IMR-90 (cell line): ENCODE results near the gene SLC25A22. TPM values are rescaled to one million over a fixed set of nuclear protein-coding genes. Genes with fewer than 3 reads are reported as not detected.
A peak's percentile ranks its signal among the peaks of the same experiment; 100 is the strongest.

Source experiments
- ATAC-seq: fragments of 200-7000 bp; cut with Tn5 transposase; 2 replicates; pipeline ENCODE4 v1.9.1; 2020; ENCODE audit warnings: low read depth, mild to moderate bottlenecking, moderate library complexity
- BruUV-seq: library from RNA; stranded (reverse); fragments of 400-500 nt; replicated peaks from 2 replicates; lab custom pipeline; 2021; lab: Mats Ljungman, UMichigan
- CTCF ChIA-PET: fragments of 300-600 bp; formaldehyde crosslinking; extraction: SDS; loops from one replicate; lab custom pipeline; 2021; ENCODE audit warnings: antibody characterized with exemption; lab: Yijun Ruan, JAX
- POLR2A ChIA-PET: fragments of 300-600 bp; sonication (Branson Sonifier 250); formaldehyde crosslinking; loops from one replicate; lab custom pipeline; 2022; ENCODE audit warnings: antibody characterized with exemption; ENCODE audit not compliant: unreplicated experiment; lab: Charles Lee
- DNase-seq: peaks from one replicate; pipeline ENCODE4 v3.0.0; 2013
- H2AFZ ChIP-seq: replicated peaks from 2 replicates; pipeline ENCODE3; 2013; ENCODE audit warnings: low read length, mild to moderate bottlenecking; ENCODE audit not compliant: poor library complexity
- H2AK5ac ChIP-seq: 2 replicates; pipeline ENCODE4 v1.6.1; 2013; ENCODE audit warnings: low read depth, low read length, inconsistent platforms
- H2AK9ac ChIP-seq: replicated peaks from 2 replicates; pipeline ENCODE3; 2013; ENCODE audit warnings: mild to moderate bottlenecking, low read depth, low read length, moderate library complexity; ENCODE audit not compliant: poor library complexity
- H2BK120ac ChIP-seq: 2 replicates; pipeline ENCODE4 v1.6.1; 2013; ENCODE audit warnings: low read depth, low read length, inconsistent platforms
- H2BK15ac ChIP-seq: 3 replicates; pipeline ENCODE4 v1.6.1; 2013; ENCODE audit warnings: low read depth, low read length, inconsistent platforms
- H2BK20ac ChIP-seq: 2 replicates; pipeline ENCODE4 v1.6.1; 2013; ENCODE audit warnings: low read depth, mild to moderate bottlenecking, inconsistent platforms, low read length, moderate library complexity
- H2BK5ac ChIP-seq: 2 replicates; pipeline ENCODE4 v1.6.1; 2013; ENCODE audit warnings: mild to moderate bottlenecking, low read depth, low read length, inconsistent platforms; ENCODE audit not compliant: poor library complexity, severe bottlenecking
- H3K14ac ChIP-seq: replicated peaks from 2 replicates; pipeline ENCODE4 v1.6.1; 2013; ENCODE audit warnings: low read depth, low read length, inconsistent platforms
- H3K18ac ChIP-seq: 2 replicates; pipeline ENCODE4 v1.6.1; 2013; ENCODE audit warnings: low read depth, low read length, control low read depth
- H3K23ac ChIP-seq: 2 replicates; pipeline ENCODE4 v1.6.1; 2013; ENCODE audit warnings: low read depth, low read length, inconsistent platforms
- H3K27ac ChIP-seq: 2 replicates; pipeline ENCODE4 v1.5.1; 2013; ENCODE audit warnings: mild to moderate bottlenecking, control low read depth, low read length; ENCODE audit not compliant: insufficient read depth
- H3K27me3 ChIP-seq: 2 replicates; pipeline ENCODE4 v1.6.1; 2013; ENCODE audit warnings: low read length; ENCODE audit not compliant: control insufficient read depth, insufficient read depth
- H3K36me3 ChIP-seq: 2 replicates; pipeline ENCODE4 v1.6.1; 2013; ENCODE audit warnings: low read length, mixed read lengths; ENCODE audit not compliant: control insufficient read depth, insufficient read depth
- H3K4ac ChIP-seq: 2 replicates; pipeline ENCODE4 v1.6.1; 2013; ENCODE audit warnings: low read depth, low read length, inconsistent platforms
- H3K4me1 ChIP-seq: 2 replicates; pipeline ENCODE4 v1.6.1; 2013; ENCODE audit warnings: low read length, mixed read lengths; ENCODE audit not compliant: control insufficient read depth, insufficient read depth
- H3K4me2 ChIP-seq: 2 replicates; pipeline ENCODE4 v1.6.1; 2013; ENCODE audit warnings: low read depth, mild to moderate bottlenecking, control low read depth, low read length, moderate library complexity
- H3K4me3 ChIP-seq: 2 replicates; pipeline ENCODE4 v1.5.1; 2013; ENCODE audit warnings: low read depth, mild to moderate bottlenecking, control low read depth, low read length, moderate library complexity; ENCODE audit not compliant: insufficient read depth
- H3K56ac ChIP-seq: 2 replicates; pipeline ENCODE4 v1.6.1; 2013; ENCODE audit warnings: low read length, inconsistent platforms; ENCODE audit not compliant: insufficient read depth; ENCODE audit errors: extremely low read depth
- H3K79me1 ChIP-seq, 2 experiments: 2 replicates each; pipeline ENCODE4 v1.6.1; 2013; ENCODE audit warnings: low read length in 2 of 2, inconsistent platforms in 1 of 2, low read depth in 1 of 2
- H3K9ac ChIP-seq: 2 replicates; pipeline ENCODE4 v1.6.1; 2013; ENCODE audit warnings: low read depth, low read length, control low read depth
- H3K9me1 ChIP-seq: 2 replicates; pipeline ENCODE4 v1.6.1; 2013; ENCODE audit warnings: low read length, inconsistent platforms; ENCODE audit not compliant: insufficient read depth
- H3K9me3 ChIP-seq: 2 replicates; pipeline ENCODE4 v1.6.1; 2013; ENCODE audit warnings: low read length; ENCODE audit not compliant: control insufficient read depth, insufficient read depth
- H4K20me1 ChIP-seq: 2 replicates; pipeline ENCODE4 v1.6.1; 2013; ENCODE audit warnings: low read length, inconsistent platforms; ENCODE audit not compliant: insufficient read depth
- H4K5ac ChIP-seq: 2 replicates; pipeline ENCODE4 v1.6.1; 2013; ENCODE audit warnings: mild to moderate bottlenecking, low read depth, low read length, control low read depth
- H4K8ac ChIP-seq, 2 experiments: 2 replicates each; pipeline ENCODE4 v1.6.1; 2013; ENCODE audit warnings: low read depth in 2 of 2, low read length in 2 of 2, control low read depth in 1 of 2, inconsistent platforms in 1 of 2
- H4K91ac ChIP-seq: 2 replicates; pipeline ENCODE4 v1.6.1; 2013; ENCODE audit warnings: low read depth, low read length, inconsistent platforms; ENCODE audit not compliant: insufficient read depth
- BHLHE40 ChIP-seq: fragments of 150-350 bp; IDR thresholded peaks from 2 replicates; pipeline ENCODE4 v1.6.1; 2016; ENCODE audit warnings: mild to moderate bottlenecking, low read depth, low read length
- CEBPB ChIP-seq: IDR thresholded peaks from 2 replicates; pipeline ENCODE4 v1.6.1; 2012; ENCODE audit warnings: low read depth, low read length, improper control_type of control experiment
- CHD1 ChIP-seq: IDR thresholded peaks from 2 replicates; pipeline ENCODE4 v1.6.1; 2012; ENCODE audit warnings: low read depth, low read length, improper control_type of control experiment
- CTCF ChIP-seq: conservative IDR thresholded peaks from 2 replicates; pipeline ENCODE4 v1.5.1; 2012; ENCODE audit warnings: mild to moderate bottlenecking, low read depth, low read length, improper control_type of control experiment
- ELK1 ChIP-seq: fragments of 150-350 bp; IDR thresholded peaks from 2 replicates; pipeline ENCODE4 v1.6.1; 2016; ENCODE audit warnings: low read depth, mild to moderate bottlenecking, low read length, moderate library complexity, borderline replicate concordance
- FOS ChIP-seq: fragments of 150-350 bp; IDR thresholded peaks from 2 replicates; pipeline ENCODE4 v1.6.1; 2016; ENCODE audit warnings: low read depth, low read length
- MAFK ChIP-seq: IDR thresholded peaks from 2 replicates; pipeline ENCODE4 v1.6.1; 2012; ENCODE audit warnings: low read depth, low read length, improper control_type of control experiment
- MAZ ChIP-seq: IDR thresholded peaks from 2 replicates; pipeline ENCODE4 v1.6.1; 2012; ENCODE audit warnings: low read depth, mild to moderate bottlenecking, low read length, improper control_type of control experiment, moderate library complexity, borderline replicate concordance
- MXI1 ChIP-seq: IDR thresholded peaks from 2 replicates; pipeline ENCODE4 v1.6.1; 2012; ENCODE audit warnings: low read depth, mild to moderate bottlenecking, low read length, moderate library complexity, borderline replicate concordance
- NFE2L2 ChIP-seq: fragments of 150-350 bp; IDR thresholded peaks from 2 replicates; pipeline ENCODE4 v1.6.1; 2016; ENCODE audit warnings: low read depth, mild to moderate bottlenecking, low read length
- POLR2A ChIP-seq: IDR thresholded peaks from 2 replicates; pipeline ENCODE4 v1.6.1; 2012; ENCODE audit warnings: mild to moderate bottlenecking, low read depth, low read length
- RAD21 ChIP-seq: IDR thresholded peaks from 2 replicates; pipeline ENCODE4 v1.6.1; 2012; ENCODE audit warnings: low read length, improper control_type of control experiment
- RCOR1 ChIP-seq: IDR thresholded peaks from 2 replicates; pipeline ENCODE4 v1.6.1; 2012; ENCODE audit warnings: mild to moderate bottlenecking, low read length, improper control_type of control experiment; ENCODE audit not compliant: insufficient replicate concordance
- RFX5 ChIP-seq: IDR thresholded peaks from 2 replicates; pipeline ENCODE4 v1.8.0; 2012; ENCODE audit warnings: low read depth, mild to moderate bottlenecking, low read length, moderate library complexity
- SMC3 ChIP-seq: fragments of 150-350 bp; IDR thresholded peaks from 2 replicates; pipeline ENCODE4 v1.6.1; 2016; ENCODE audit warnings: low read depth, mild to moderate bottlenecking, antibody characterized with exemption, low read length, moderate library complexity
- WGBS, 2 experiments: methylation state at CpG; one replicate each; pipeline versions ENCODE4 v1.1.5 to v1.1.7; 2013; ENCODE audit warnings: missing lambda C conversion rate in 2 of 2; ENCODE audit not compliant: insufficient read length in 1 of 2; ENCODE audit errors: extremely low coverage in 2 of 2; 5-methylcytosine and 5-hydroxymethylcytosine counted together
- dilution Hi-C: fragments of 300-500 bp; cut with HindIII; formaldehyde crosslinking; loops from one replicate; pipeline ENCODE4 v1.14.3; 2018; ENCODE audit warnings: low sequenced_read_pairs; ENCODE audit not compliant: unreplicated experiment
- in situ Hi-C: fragments of 300-500 bp; cut with MboI; formaldehyde crosslinking; loops from 3 replicates; pipeline ENCODE4 v1.14.3; 2019; ENCODE audit warnings: low sequenced_read_pairs, inconsistent platforms, mixed read lengths
- intact Hi-C: fragments of 100-400 bp; cut with micrococcal nuclease; formaldehyde crosslinking; loops from 2 replicates; pipeline ENCODE4 v1.10.0; 2022
- polyA plus RNA-seq, 3 experiments: library from polyadenylated mRNA; depleted of rRNA; stranded (reverse); fragments of >200 nt; gene quantifications; 2 replicates each; pipeline ENCODE4 v1.2.3, GENCODE V29; 2012; ENCODE audit warnings: low replicate concordance in 1 of 3
- total RNA-seq: library from RNA; depleted of rRNA; stranded (reverse); fragments of >200 nt; gene quantifications from 2 replicates; pipeline ENCODE4 v1.2.3, GENCODE V29; 2012

SLC25A22 gene
- total and polyA plus RNA-seq, 2 of the 4 experiments (the other 2 are of a cell fraction), result 8.2 to 41.3 TPM

DNA sequence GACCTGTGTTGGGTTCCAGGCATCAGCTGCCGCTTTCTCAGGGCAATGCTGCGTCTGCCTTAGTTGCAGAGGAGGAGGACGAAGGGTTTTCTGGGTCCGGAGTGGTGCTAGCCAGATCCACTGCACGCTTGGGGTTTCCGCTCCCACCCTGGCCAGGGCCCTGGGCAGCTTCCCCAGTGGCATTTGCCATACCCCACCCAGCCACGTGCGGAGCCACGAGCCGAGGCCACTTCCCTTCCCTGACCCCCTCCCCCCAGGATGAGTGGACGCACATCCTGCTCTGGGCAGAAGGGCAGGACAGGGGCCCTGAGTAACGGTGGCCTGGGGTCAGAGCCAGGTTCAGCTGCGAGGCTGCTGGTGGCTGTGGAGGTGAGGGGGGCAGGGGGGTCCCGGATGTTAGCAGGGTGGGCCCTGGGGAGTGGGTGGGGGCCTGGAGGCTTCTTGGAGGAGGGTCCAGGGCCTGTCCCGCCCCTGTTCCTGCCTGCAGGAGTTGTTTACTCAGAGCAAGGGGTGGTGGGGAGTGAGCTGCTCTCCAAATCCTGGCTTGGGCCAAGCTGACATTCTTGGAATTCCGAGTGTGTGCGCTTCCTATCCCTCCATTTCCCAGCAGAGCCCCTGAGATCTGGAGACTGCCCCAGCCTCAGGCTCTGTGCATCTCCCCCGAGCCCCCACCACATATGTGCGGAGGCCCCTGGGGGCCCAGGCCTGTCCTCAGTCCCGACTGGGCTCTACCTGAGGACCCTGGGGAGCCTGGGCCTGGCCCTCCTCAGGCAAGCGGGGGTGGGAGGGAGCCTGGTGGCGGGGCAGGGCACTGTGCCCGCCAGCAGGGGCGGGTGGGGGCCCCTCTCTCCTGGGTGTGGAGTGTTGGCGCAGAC lies 46.0 kb upstream of the SLC25A22 start:
- no TSS peak for BruUV-seq
- peak overlapping the region; percentile 92 for H3K56ac ChIP-seq
- H2BK120ac ChIP-seq, result peak overlapping the region; percentile 95
- H2BK15ac ChIP-seq, result peak overlapping the region; percentile 35; the same call in 2 of the 3 replicates
- H2AK9ac ChIP-seq, result peak overlapping the region; percentile 100
- peak overlapping the region; percentile 90 for H3K18ac ChIP-seq
- H4K8ac ChIP-seq, result peak overlapping the region; percentile 77 to 91
- H3K23ac ChIP-seq, result peak overlapping the region; percentile 80
- H3K4me2 ChIP-seq, result peak overlapping the region; percentile 92
- H3K79me1 ChIP-seq, result peaks cover 27 to 72% of the 10 kb centered on the region in 2 experiments; a peak in 3 of 4 replicates
- peak overlapping the region; percentile 100 for H2AK5ac ChIP-seq
- H3K14ac ChIP-seq, result peak overlapping the region; percentile 99
- H3K4ac ChIP-seq, result peak overlapping the region; percentile 96
- H3K9ac ChIP-seq, result peak overlapping the region; percentile 80
- intact Hi-C loops, result loop anchor here (10.0 kb wide), 1 partner anchor 211 kb away; no protein-coding TSS in a partner anchor
- H2AFZ ChIP-seq, result peak overlapping the region; percentile 79
- ChIA-PET CTCF (no interaction called here), POLR2A (interaction anchor here (0.6 to 1.6 kb wide), 4 partner anchors 9 to 84 kb away, joined by 3 to 12 read pairs (median 4); partner anchors contain the start of gene CEND1)
- H3K27ac ChIP-seq, result peak overlapping the region; percentile 98
- no peaks in the 10 kb centered on the region for H3K27me3 ChIP-seq
- peaks cover 19% of the 10 kb centered on the region for H3K9me1 ChIP-seq
- peak overlapping the region; percentile 96 for H4K91ac ChIP-seq
- WGBS, 2 experiments, result 0% methylated on average over 8 of the region's 25 CpGs; no CpG with 5 or more reads in 1 of the 2 experiments
- peak overlapping the region; percentile 60; the same call in 1 of the 2 replicates for H2BK20ac ChIP-seq
- ATAC-seq (peak; percentile 54), DNase-seq (peak; percentile 90)
- peaks cover 48% of the 10 kb centered on the region for H4K20me1 ChIP-seq
- H3K9me3 ChIP-seq, result no peaks in the 10 kb centered on the region
- H4K5ac ChIP-seq, result peak overlapping the region; percentile 85
- H3K4me3 ChIP-seq, result peak overlapping the region; percentile 98
- dilution Hi-C loops, result no loop called here
- peak overlapping the region; percentile 100 for H2BK5ac ChIP-seq
- in situ Hi-C loops, result no loop called here
- peaks cover 23% of the 10 kb centered on the region for H3K36me3 ChIP-seq
- H3K4me1 ChIP-seq, result peaks cover 38% of the 10 kb centered on the region
- TF ChIP-seq RFX5 (no peak), ELK1 (no peak), BHLHE40 (peak; percentile 91), MAZ (peak; percentile 67; the same call in 1 of the 2 replicates), MAFK (no peak), NFE2L2 (no peak), CTCF (no peak), POLR2A (peak; percentile 71), RAD21 (no peak), FOS (peak; percentile 40; the same call in 1 of the 2 replicates), SMC3 (no peak), MXI1 (peak; percentile 88), CHD1 (no peak), RCOR1 (no peak), CEBPB (no peak)
